ENCODE data around the gene GRIP2.

DNA sequence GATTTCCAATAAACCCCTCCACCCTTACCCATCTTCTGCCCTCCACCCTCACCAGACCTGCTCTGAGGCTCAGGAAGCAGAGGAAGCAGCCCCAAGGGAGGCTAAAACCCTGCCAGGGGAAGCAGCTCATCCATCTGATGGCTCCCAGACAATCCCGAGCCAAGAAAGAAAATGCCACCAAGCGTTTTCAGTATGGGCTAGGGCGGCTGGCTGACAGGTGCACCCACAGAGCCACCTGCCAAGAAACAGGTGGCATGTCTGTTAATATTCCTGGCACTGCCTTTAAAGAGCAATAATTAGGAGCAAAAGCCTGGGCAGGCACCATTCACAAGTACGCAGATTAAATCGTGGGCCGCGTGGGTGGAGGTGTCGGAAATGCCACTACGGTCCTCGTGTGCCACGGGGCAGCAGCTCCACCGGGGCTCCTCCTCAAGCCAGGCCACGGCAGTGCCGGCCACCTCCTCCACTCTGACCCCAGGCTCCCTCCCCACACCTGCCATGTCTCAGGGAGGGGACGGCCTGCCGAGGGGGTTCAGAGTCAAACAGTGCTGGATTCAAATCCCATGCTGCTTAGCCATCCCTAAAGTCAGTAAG lies 23.9 kb upstream of the GRIP2 start:
- no peak for TF ChIP-seq EZH2 (IDR thresholded peaks at IDR 0.05; ENCODE audit: borderline replicate concordance, low read depth, low read length, poor library complexity, severe bottlenecking)
- TF ChIP-seq, protein P1, sequence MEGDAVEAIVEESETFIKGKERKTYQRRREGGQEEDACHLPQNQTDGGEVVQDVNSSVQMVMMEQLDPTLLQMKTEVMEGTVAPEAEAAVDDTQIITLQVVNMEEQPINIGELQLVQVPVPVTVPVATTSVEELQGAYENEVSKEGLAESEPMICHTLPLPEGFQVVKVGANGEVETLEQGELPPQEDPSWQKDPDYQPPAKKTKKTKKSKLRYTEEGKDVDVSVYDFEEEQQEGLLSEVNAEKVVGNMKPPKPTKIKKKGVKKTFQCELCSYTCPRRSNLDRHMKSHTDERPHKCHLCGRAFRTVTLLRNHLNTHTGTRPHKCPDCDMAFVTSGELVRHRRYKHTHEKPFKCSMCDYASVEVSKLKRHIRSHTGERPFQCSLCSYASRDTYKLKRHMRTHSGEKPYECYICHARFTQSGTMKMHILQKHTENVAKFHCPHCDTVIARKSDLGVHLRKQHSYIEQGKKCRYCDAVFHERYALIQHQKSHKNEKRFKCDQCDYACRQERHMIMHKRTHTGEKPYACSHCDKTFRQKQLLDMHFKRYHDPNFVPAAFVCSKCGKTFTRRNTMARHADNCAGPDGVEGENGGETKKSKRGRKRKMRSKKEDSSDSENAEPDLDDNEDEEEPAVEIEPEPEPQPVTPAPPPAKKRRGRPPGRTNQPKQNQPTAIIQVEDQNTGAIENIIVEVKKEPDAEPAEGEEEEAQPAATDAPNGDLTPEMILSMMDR (conservative IDR thresholded peaks at IDR 0.05; ENCODE audit: low read depth, low read length): no peak
